B cell (primary cell): ENCODE measurements around the gene BCO2. TPM values are rescaled to one million over a fixed set of nuclear protein-coding genes. Genes with fewer than 3 reads are reported as not detected.

Experiments
- ATAC-seq: fragments of 200-7000 bp; cut with Tn5 transposase; one replicate; pipeline ENCODE4 v1.10.0; 2021; ENCODE audit warnings: low read depth, mild to moderate bottlenecking, moderate number of reproducible peaks, moderate library complexity
- CTCF ChIA-PET: fragments of 350-600 bp; sonication (Branson Sonifier 250); formaldehyde crosslinking; loops from one replicate; lab custom pipeline; 2021; ENCODE audit warnings: antibody characterized with exemption, inconsistent platforms; lab: Charles Lee
- POLR2A ChIA-PET: fragments of 350-600 bp; sonication (Branson Sonifier 250); formaldehyde crosslinking; loops from one replicate; lab custom pipeline; 2021; ENCODE audit warnings: antibody characterized with exemption; lab: Charles Lee
- DNase-seq: peaks from one replicate; pipeline ENCODE4 v3.0.0; 2013
- H2AFZ ChIP-seq: 2 replicates; pipeline ENCODE4 v1.6.1; 2012; ENCODE audit warnings: mild to moderate bottlenecking, low read depth, low read length; ENCODE audit not compliant: insufficient read depth, poor library complexity, severe bottlenecking
- H3K27ac ChIP-seq, 2 donors: 1 replicate in 1 of 2; 2 replicates in 1 of 2; pipeline ENCODE4 v1.5.1; 2012 to 2013; ENCODE audit warnings: low read length in 2 of 2, mild to moderate bottlenecking in 2 of 2, moderate library complexity in 1 of 2
- H3K27me3 ChIP-seq, 4 experiments: fragments of 200-600 bp in 1 of 4; sonication (generic) in 1 of 4; replicated peaks in 1 of 4; 1 replicate in 2 of 4; 2 replicates in 2 of 4; pipeline versions ENCODE4 v1.6.1 to v1.7.0; 2013 to 2016; ENCODE audit warnings: low read length in 3 of 4, mild to moderate bottlenecking in 2 of 4, mixed read lengths in 1 of 4, moderate library complexity in 1 of 4; ENCODE audit not compliant: insufficient read depth in 4 of 4, control insufficient read depth in 3 of 4; ENCODE audit errors: control extremely low read depth in 1 of 4
- H3K36me3 ChIP-seq, 2 experiments: replicated peaks in 1 of 2; 1 replicate in 1 of 2; 2 replicates in 1 of 2; pipeline versions ENCODE4 v1.6.1 to v1.7.1; 2013; ENCODE audit warnings: low read length in 1 of 2; ENCODE audit not compliant: insufficient read depth in 2 of 2, control insufficient read depth in 1 of 2; ENCODE audit errors: control extremely low read depth in 1 of 2, extremely low read depth in 1 of 2
- H3K4me1 ChIP-seq, 2 donors: fragments of 200-600 bp in 1 of 2; sonication (generic) in 1 of 2; 1 replicate in 1 of 2; 2 replicates in 1 of 2; pipeline versions ENCODE4 v1.5.1 to v1.6.1; 2013 to 2017; ENCODE audit warnings: low read length in 2 of 2; ENCODE audit not compliant: control insufficient read depth in 2 of 2, insufficient read depth in 2 of 2
- H3K4me2 ChIP-seq: replicated peaks from 2 replicates; pipeline ENCODE3; 2012; ENCODE audit warnings: mild to moderate bottlenecking, low read depth, low read length; ENCODE audit not compliant: poor library complexity, severe bottlenecking
- H3K4me3 ChIP-seq, 5 experiments: fragments of 200-600 bp in 1 of 5; sonication (generic) in 1 of 5; 1 replicate in 3 of 5; 2 replicates in 2 of 5; pipeline versions ENCODE4 v1.5.1 to v1.7.0; 2011 to 2016; ENCODE audit warnings: low read length in 4 of 5, mild to moderate bottlenecking in 4 of 5, low read depth in 2 of 5, control low read depth in 1 of 5, moderate library complexity in 1 of 5; ENCODE audit not compliant: insufficient read depth in 1 of 5; ENCODE audit errors: control extremely low read depth in 1 of 5, extremely low read depth in 1 of 5
- H3K79me2 ChIP-seq: fragments of 200-600 bp; sonication (generic); one replicate; pipeline ENCODE4 v1.6.0; 2016; ENCODE audit warnings: low read length; ENCODE audit not compliant: control insufficient read depth, insufficient read depth
- H3K9ac ChIP-seq: fragments of 200-600 bp; sonication (generic); 2 replicates; pipeline ENCODE4 v1.6.1; 2017; ENCODE audit warnings: mild to moderate bottlenecking, low read length, moderate library complexity
- H3K9me3 ChIP-seq, 3 donors: one replicate each; pipeline versions ENCODE4 v1.6.1 to v1.7.1; 2013; ENCODE audit warnings: low read length in 2 of 3; ENCODE audit not compliant: control insufficient read depth in 2 of 3, insufficient read depth in 1 of 3; ENCODE audit errors: control extremely low read depth in 1 of 3
- H4K20me1 ChIP-seq: 2 replicates; pipeline ENCODE4 v1.6.0; 2012; ENCODE audit warnings: mild to moderate bottlenecking, low read length; ENCODE audit not compliant: insufficient read depth, control insufficient read depth, poor library complexity, severe bottlenecking
- H3K27ac Mint-ChIP-seq: one replicate; pipeline ENCODE4 v1.8.0; 2021; ENCODE audit warnings: mixed read lengths
- H3K27me3 Mint-ChIP-seq: one replicate; pipeline ENCODE4 v1.8.0; 2021; ENCODE audit warnings: mixed read lengths
- H3K4me1 Mint-ChIP-seq: one replicate; pipeline ENCODE4 v1.8.0; 2021; ENCODE audit warnings: mixed read lengths
- H3K4me3 Mint-ChIP-seq: one replicate; pipeline ENCODE4 v1.8.0; 2021; ENCODE audit warnings: mixed read lengths
- H3K9me3 Mint-ChIP-seq: one replicate; pipeline ENCODE4 v1.8.0; 2022; ENCODE audit warnings: mixed read lengths; ENCODE audit not compliant: insufficient read depth
- CTCF ChIP-seq: fragments of 200-600 bp; IDR thresholded peaks from one replicate; pipeline ENCODE4 v1.8.0; 2022; ENCODE audit warnings: antibody characterized with exemption, mild to moderate bottlenecking
- EZH2 ChIP-seq: IDR thresholded peaks from 2 replicates; pipeline ENCODE4 v1.6.1; 2012; ENCODE audit warnings: borderline replicate concordance, low read depth, mild to moderate bottlenecking, moderate library complexity, low read length; ENCODE audit not compliant: insufficient read depth, poor library complexity, severe bottlenecking
- WGBS: methylation state at CpG from one replicate; pipeline ENCODE4 v1.1.5; 2013; ENCODE audit warnings: missing lambda C conversion rate; ENCODE audit not compliant: insufficient coverage; 5-methylcytosine and 5-hydroxymethylcytosine counted together
- intact Hi-C: fragments of 100-400 bp; cut with micrococcal nuclease; formaldehyde crosslinking; loops from one replicate; pipeline ENCODE4 v1.10.0; 2022
- polyA plus RNA-seq: library from polyadenylated mRNA; depleted of rRNA; stranded (reverse); fragments of >200 nt; gene quantifications from 2 replicates; pipeline ENCODE4 v1.2.3, GENCODE V29; 2012
- total RNA-seq, 2 donors: library from RNA; stranded (reverse); fragments of 120-200 nt in 1 of 2; gene quantifications; 1 replicate in 1 of 2; 2 replicates in 1 of 2; pipeline versions ENCODE4 v1.2.3 to v1.2.4, GENCODE V29; 2013 to 2022

Gene BCO2
- total and polyA plus RNA-seq, 2 donors (not counting 1 experiment from before 2014, with no cell fraction given), result 1.7 to 1.8 TPM

GRCh38 chr11:112255067-112255720 lies 79.9 kb downstream of the BCO2 start:
- Histone ChIP-seq H3K4me3 (no peak overlapping the region), H3K9me3 (no peaks in the 10 kb centered on the region), H3K27me3 (no peaks in the 10 kb centered on the region), H3K4me2 (no peak overlapping the region), H3K27ac (no peak overlapping the region), H3K9ac (no peak overlapping the region), H4K20me1 (no peaks in the 10 kb centered on the region), H3K36me3 (no peaks in the 10 kb centered on the region), H3K79me2 (no peaks in the 10 kb centered on the region), H2AFZ (no peak overlapping the region), H3K4me1 (no peaks in the 10 kb centered on the region)
- no peaks in the 10 kb centered on the region for H3K4me1 Mint-ChIP-seq
- no peak for TF ChIP-seq EZH2
- TF ChIP-seq CTCF, result no peak
- DNase-seq (no peak), ATAC-seq (no peak)
- H3K4me3 Mint-ChIP-seq, result no peak overlapping the region
- H3K9me3 Mint-ChIP-seq, result no peaks in the 10 kb centered on the region
- 49% methylated on average over 15 of the region's 15 CpGs for WGBS
- no peak overlapping the region for H3K27ac Mint-ChIP-seq
- ChIA-PET POLR2A (no interaction called here), CTCF (no interaction called here)
- intact Hi-C loops, result no loop called here
- no peaks in the 10 kb centered on the region for H3K27me3 Mint-ChIP-seq

- TF ChIP-seq EZH2, result no peak
- no peak for TF ChIP-seq CTCF
- POLR2A ChIA-PET, result no interaction called here
- Mint-ChIP-seq H3K9me3 (no peaks in the 10 kb centered on the region), H3K4me1 (no peaks in the 10 kb centered on the region), H3K27me3 (no peaks in the 10 kb centered on the region), H3K27ac (no peak within 1 kb of the TSS), H3K4me3 (no peak within 1 kb of the TSS)
- ATAC-seq (no peak), DNase-seq (no peak)
- Histone ChIP-seq H3K27me3 (no peaks in the 10 kb centered on the region), H3K4me1 (no peaks in the 10 kb centered on the region), H3K79me2 (no peaks in the 10 kb centered on the region), H2AFZ (no peak within 1 kb of the TSS), H3K9me3 (no peaks in the 10 kb centered on the region), H4K20me1 (no peaks in the 10 kb centered on the region), H3K4me2 (no peak within 1 kb of the TSS), H3K27ac (no peak within 1 kb of the TSS), H3K4me3 (no peak within 1 kb of the TSS), H3K36me3 (no peaks in the 10 kb centered on the region), H3K9ac (no peak within 1 kb of the TSS)
- CTCF ChIA-PET, result no interaction called here
- intact Hi-C loops, result no loop called here
- WGBS, result 100% methylated on average over 2 of the region's 2 CpGs
Measured at GRCh38 chr11:112260490-112260889, 85.2 kb downstream of the BCO2 start, which contains the start of gene PLET1. Gene PLET1 (minus strand): TSS chr11:112260860. CDS start chr11:112260589, 271 bp downstream.
